Pancreas (tissue), 10 donors: ENCODE measurements around the gene ACIN1. TPM values are rescaled to one million over a fixed set of nuclear protein-coding genes. Genes with fewer than 3 reads are reported as not detected.

Experiments
- ATAC-seq, 4 donors: fragments of 200-7000 bp; cut with Tn5 transposase; one replicate each; pipeline versions ENCODE4 v1.8.0 to v1.9.1; 2020; ENCODE audit warnings: mild to moderate bottlenecking in 4 of 4, moderate library complexity in 4 of 4
- DNase-seq, 6 donors: peaks; one replicate each; pipeline ENCODE4 v3.0.0-alpha.2; 2020
- FAIRE-seq: peaks from 2 replicates; lab custom pipeline; 2012; peaks lifted over from hg19 to GRCh38; lab: Jason Lieb, UNC
- H3K27ac ChIP-seq, 4 donors: fragments of 200-600 bp; sonication (generic); 1 replicate in 3 of 4; 2 replicates in 1 of 4; pipeline versions ENCODE4 v1.5.0 to v1.8.0; 2020
- H3K27me3 ChIP-seq, 4 donors: fragments of 200-600 bp; one replicate each; pipeline ENCODE4 v1.8.0; 2021
- H3K36me3 ChIP-seq, 3 donors: fragments of 200-600 bp; sonication (generic) in 1 of 3; one replicate each; pipeline versions ENCODE4 v1.5.0 to v1.8.0; 2020 to 2021
- H3K4me1 ChIP-seq, 3 donors: fragments of 200-600 bp; one replicate each; pipeline ENCODE4 v1.8.0; 2021
- H3K4me3 ChIP-seq, 4 donors: fragments of 200-600 bp; sonication (generic) in 2 of 4; one replicate each; pipeline versions ENCODE4 v1.5.0 to v1.8.0; 2020 to 2021
- H3K9me3 ChIP-seq, 4 donors: fragments of 200-600 bp; one replicate each; pipeline ENCODE4 v1.8.0; 2021
- WGBS, 2 donors: extraction: QIAGEN DNeasy Blood & Tissue Kit; methylation state at CpG; one replicate each; pipeline ENCODE4 v1.1.7; 2013; 5-methylcytosine and 5-hydroxymethylcytosine counted together
- intact Hi-C, 3 donors: fragments of 100-400 bp; cut with DNase I; formaldehyde crosslinking; loops; one replicate each; pipeline versions ENCODE4 v1.11.1 to v1.14.2; 2022
- polyA plus RNA-seq, 2 donors: library from polyadenylated mRNA; stranded (reverse); fragments of 200-250 nt; gene quantifications; one replicate each; pipeline ENCODE4 v1.2.3, GENCODE V29; 2013
- total RNA-seq, 6 donors: library from RNA; stranded (reverse); fragmentation: NEBNext Ultra II Directional in 4 of 6; extraction: Animal tissue kit (Norgen Biotek cat#: 25700) in 4 of 6; gene quantifications; one replicate each; pipeline versions ENCODE4 v1.2.1 to v1.2.4, GENCODE V29; 2021 to 2023
- TF ChIP-seq, protein P1 (sequence below), 4 donors: fragments of 200-600 bp; sonication (generic) in 3 of 4; IDR thresholded peaks; one replicate each; pipeline versions ENCODE4 v1.5.0 to v1.8.0; 2021; ENCODE audit warnings: antibody characterized with exemption in 4 of 4
- donor health status: healthy with polysubstance abuse.
- donor health status: DM: no; HTN: no; CAD: no; lungs with moderate emphysema.
- donor health status: DM: no; HTN: no; CAD: no.
- donor health status: control.
- donor health status: control.
- donor health status: Bipolar disorder and iron deficiency.
- donor health status: DM: yes; HTN: yes; CAD: no.
- donor health status: DM: no; HTN: no; CAD: no.
- donor health status: DM: no; HTN: no; CAD: no.
- donor health status: DM: yes; HTN: yes; CAD: no.

Gene ACIN1
- total and polyA plus RNA-seq, 8 donors = 43.1 to 152 (median 62.4) TPM

DNA sequence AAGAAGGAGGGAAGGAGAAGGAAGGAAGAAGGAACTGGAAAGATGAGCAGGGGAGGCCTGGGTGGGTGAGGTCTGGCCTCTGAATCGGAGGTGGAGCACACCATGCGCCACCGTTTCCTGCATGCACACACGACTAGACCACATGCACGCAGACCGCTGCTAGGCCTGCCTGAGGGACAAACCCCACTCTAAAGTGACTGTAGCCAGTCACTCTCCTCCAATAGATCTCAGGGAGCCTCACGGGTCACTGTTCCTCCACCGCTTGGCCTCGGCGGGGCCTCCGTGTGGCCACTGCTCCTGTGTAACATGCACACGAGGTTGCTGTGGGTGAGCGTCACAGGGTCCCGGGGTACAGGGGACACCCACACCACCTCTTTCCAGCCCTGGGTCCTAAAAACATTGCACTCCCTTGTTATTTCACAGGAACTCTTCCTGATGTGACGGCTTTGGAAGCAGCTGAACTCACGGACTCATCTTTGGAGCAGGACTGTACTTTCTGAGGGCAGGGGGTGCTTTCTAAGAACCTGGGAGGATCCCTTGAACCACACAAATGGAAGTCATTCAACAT, 41.7 kb upstream of the ACIN1 start:
- TF ChIP-seq, protein P1, sequence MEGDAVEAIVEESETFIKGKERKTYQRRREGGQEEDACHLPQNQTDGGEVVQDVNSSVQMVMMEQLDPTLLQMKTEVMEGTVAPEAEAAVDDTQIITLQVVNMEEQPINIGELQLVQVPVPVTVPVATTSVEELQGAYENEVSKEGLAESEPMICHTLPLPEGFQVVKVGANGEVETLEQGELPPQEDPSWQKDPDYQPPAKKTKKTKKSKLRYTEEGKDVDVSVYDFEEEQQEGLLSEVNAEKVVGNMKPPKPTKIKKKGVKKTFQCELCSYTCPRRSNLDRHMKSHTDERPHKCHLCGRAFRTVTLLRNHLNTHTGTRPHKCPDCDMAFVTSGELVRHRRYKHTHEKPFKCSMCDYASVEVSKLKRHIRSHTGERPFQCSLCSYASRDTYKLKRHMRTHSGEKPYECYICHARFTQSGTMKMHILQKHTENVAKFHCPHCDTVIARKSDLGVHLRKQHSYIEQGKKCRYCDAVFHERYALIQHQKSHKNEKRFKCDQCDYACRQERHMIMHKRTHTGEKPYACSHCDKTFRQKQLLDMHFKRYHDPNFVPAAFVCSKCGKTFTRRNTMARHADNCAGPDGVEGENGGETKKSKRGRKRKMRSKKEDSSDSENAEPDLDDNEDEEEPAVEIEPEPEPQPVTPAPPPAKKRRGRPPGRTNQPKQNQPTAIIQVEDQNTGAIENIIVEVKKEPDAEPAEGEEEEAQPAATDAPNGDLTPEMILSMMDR (IDR thresholded peaks at IDR 0.05) = no peak
- Histone ChIP-seq H3K27ac (no peak overlapping the region), H3K36me3 (no peaks in the 10 kb centered on the region), H3K4me3 (no peak overlapping the region), H3K27me3 (no peaks in the 10 kb centered on the region), H3K4me1 (peaks cover 0 to 1% (median 0%) of the 10 kb centered on the region in 3 donors), H3K9me3 (no peaks in the 10 kb centered on the region)
- 92 to 96% methylated on average over 16 of the region's 16 CpGs for WGBS, 2 donors
- intact Hi-C loops = no loop called here
- no peak for FAIRE-seq
- peak in 1 of 6 donors; percentile 22 for DNase-seq
- ATAC-seq = no peak

DNA sequence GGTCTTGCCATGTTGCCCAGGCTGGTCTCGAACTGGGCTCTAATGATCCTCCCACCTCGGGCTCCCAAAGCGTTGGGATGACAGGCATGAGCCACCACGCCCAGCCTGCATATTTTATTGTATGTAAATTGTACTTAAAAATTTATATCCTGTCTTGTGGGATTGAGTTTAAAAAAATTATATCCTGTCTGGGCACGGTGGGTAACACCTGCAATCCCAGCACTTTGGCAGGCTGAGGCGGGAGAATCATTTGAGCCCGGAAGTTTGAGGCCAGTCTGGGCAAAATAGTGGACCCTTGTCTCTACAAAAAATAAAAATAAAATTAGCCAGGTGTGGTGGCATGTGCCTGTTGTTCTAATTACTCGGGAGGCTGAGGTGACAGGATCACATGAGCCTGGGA, 38.0 kb upstream of the ACIN1 start:
- DNase-seq (peak in 1 of 6 donors; percentile 10), FAIRE-seq (no peak), ATAC-seq (no peak)
- no peaks in the 10 kb centered on the region for H3K9me3 ChIP-seq
- WGBS, 2 donors = 87 to 90% methylated on average over 8 of the region's 8 CpGs
- H3K27ac ChIP-seq = no peak overlapping the region
- H3K4me3 ChIP-seq = no peak overlapping the region
- no peaks in the 10 kb centered on the region for H3K4me1 ChIP-seq
- no peaks in the 10 kb centered on the region for H3K27me3 ChIP-seq
- intact Hi-C loops = no loop called here
- H3K36me3 ChIP-seq = no peaks in the 10 kb centered on the region
- TF ChIP-seq, protein P1 (IDR thresholded peaks at IDR 0.05) = no peak

DNA sequence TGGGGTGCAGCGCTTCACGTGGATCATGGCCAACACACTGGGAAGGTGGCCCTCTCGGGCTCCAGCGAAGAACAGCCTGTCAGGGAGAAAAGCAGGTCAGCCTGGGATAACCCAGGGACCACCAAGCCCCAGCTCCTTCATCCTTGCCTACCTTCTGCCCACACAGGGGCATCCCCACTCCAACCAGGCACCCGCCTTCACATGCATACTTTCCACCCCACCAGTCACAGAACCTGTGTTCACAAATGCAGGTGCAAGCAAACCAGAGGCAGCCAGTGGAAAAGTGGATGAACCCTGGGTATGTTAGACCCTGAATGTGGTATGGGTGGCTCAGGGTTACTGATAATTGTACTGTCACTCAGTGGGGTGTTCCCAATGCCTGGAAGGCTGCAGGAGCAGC, 36.5 kb upstream of the ACIN1 start:
- ATAC-seq = no peak
- Histone ChIP-seq H3K4me3 (no peak overlapping the region), H3K4me1 (no peaks in the 10 kb centered on the region), H3K36me3 (no peaks in the 10 kb centered on the region), H3K27me3 (no peaks in the 10 kb centered on the region), H3K9me3 (no peaks in the 10 kb centered on the region), H3K27ac (no peak overlapping the region)
- peak in 1 of 6 donors; percentile 13 for DNase-seq
- TF ChIP-seq, protein P1 (IDR thresholded peaks at IDR 0.05) = no peak
- intact Hi-C loops = no loop called here
- 92 to 95% methylated on average over 5 of the region's 5 CpGs for WGBS, 2 donors
- no peak for FAIRE-seq

DNA sequence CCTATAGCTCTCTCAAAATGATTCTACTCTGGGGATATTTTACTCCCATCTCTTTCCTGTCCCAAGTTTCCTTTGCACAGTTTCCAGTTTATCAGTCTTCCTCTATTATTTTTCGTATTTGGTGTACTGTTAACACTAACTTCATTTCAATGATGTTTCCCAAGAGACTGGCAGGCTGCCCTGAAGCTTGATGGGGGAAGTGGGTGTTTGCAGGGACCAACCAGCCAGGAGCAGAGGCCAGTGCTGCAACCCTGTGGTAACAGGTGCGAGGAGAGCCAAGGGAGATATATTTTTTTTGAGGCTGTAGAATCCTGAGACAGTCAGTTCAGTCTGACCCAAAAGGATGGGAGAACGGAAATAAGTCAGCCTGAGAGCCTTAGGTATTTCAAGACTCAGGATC, 35.9 kb upstream of the ACIN1 start:
- whole genome bisulfite sequencing, 2 donors = 72 to 78% methylated on average over 3 of the region's 3 CpGs
- H3K9me3 ChIP-seq = no peaks in the 10 kb centered on the region
- TF ChIP-seq, protein P1 (IDR thresholded peaks at IDR 0.05) = no peak
- no peaks in the 10 kb centered on the region for H3K27me3 ChIP-seq
- intact Hi-C loops = no loop called here
- H3K27ac ChIP-seq = no peak overlapping the region
- H3K36me3 ChIP-seq = no peaks in the 10 kb centered on the region
- H3K4me1 ChIP-seq = no peaks in the 10 kb centered on the region
- DNase-seq (peak in 1 of 6 donors; percentile 12), ATAC-seq (no peak), FAIRE-seq (no peak)
- H3K4me3 ChIP-seq = no peak overlapping the region

DNA sequence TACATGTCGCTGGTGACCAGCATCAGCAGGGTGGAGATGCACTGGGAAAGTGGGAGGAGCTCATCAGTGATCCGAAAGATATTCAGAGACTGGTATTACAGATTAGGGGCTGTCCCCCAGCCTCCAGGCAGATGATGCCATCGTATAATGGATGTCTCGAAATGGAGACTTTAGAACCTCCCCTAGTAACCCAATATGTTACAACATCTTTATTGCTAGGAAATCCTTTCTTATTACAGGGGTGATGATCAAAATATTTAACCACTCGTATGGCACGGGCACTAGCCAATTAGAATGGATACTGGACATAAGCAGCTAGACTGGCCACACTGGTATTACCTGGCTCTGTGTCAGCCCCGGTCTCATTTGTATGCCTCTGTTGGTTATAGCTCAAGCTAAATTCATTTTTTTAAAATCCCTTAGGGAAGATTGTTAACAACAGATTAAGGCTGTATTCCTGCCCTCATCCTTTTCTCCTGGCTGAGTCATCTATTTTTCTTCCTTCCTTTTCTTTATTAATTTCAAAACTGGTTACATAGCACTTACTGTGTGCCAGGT, 34.9 kb upstream of the ACIN1 start:
- ATAC-seq (no peak), FAIRE-seq (no peak), DNase-seq (no peak)
- WGBS, 2 donors = 92 to 94% methylated on average over 7 of the region's 7 CpGs
- no peaks in the 10 kb centered on the region for H3K27me3 ChIP-seq
- H3K27ac ChIP-seq = no peak overlapping the region
- H3K9me3 ChIP-seq = no peaks in the 10 kb centered on the region
- intact Hi-C loops = loop anchor here in 1 of 3 donors (10.0 kb wide), 1 partner anchor 55 kb away; the partner anchor contains the start of gene SLC7A8
- H3K4me1 ChIP-seq = no peaks in the 10 kb centered on the region
- TF ChIP-seq, protein P1 (IDR thresholded peaks at IDR 0.05) = no peak
- H3K4me3 ChIP-seq = no peak overlapping the region
- no peaks in the 10 kb centered on the region for H3K36me3 ChIP-seq
